DMS114 treated with DMSO at 0.1 percent for 48 hours (cell line): ENCODE measurements around the gene MPDU1.
"Not testable (repeated sequence)": the region's sequence is repeated elsewhere in the genome, so short reads cannot be mapped to it uniquely, and the experiment has no call there.

Source experiments
- DNase-seq: peaks from one replicate; lab custom pipeline; 2025; ENCODE audit not compliant: unreplicated experiment; lab: John Stamatoyannopoulos, UW

Gene MPDU1

DNA sequence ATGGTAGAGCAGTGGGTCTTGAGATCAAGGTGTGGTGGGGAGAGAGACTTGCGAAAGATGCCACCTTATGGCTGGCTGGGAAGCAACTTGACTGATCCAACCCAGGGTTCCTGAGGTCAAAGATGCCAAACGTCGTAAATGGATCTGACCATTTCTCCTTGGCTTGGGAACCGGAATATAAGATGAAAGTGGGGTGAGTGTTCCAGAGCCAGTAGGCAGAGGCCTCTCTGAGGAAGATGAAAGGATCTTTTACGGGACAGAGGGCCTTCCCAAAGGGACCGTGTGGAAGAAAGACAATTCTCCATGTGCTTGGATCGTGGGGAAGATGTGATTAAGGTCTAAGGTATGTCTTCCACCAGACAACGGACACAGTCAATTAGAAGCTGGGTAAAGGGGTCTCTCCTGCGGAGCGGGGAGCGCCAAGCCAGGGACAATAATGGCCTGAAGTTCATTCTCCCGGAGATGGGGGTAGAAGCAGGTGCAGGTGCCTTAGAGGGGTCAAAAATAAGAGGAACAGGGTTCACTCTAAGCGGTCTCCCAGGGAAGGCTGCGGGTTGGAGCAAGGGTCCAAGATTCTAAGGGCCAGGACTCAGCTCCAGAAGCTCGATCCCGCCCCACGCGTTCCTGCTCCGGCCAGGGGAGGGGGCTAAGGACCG, 30.2 kb downstream of the MPDU1 start:
- DNase-seq = no peak

DNA sequence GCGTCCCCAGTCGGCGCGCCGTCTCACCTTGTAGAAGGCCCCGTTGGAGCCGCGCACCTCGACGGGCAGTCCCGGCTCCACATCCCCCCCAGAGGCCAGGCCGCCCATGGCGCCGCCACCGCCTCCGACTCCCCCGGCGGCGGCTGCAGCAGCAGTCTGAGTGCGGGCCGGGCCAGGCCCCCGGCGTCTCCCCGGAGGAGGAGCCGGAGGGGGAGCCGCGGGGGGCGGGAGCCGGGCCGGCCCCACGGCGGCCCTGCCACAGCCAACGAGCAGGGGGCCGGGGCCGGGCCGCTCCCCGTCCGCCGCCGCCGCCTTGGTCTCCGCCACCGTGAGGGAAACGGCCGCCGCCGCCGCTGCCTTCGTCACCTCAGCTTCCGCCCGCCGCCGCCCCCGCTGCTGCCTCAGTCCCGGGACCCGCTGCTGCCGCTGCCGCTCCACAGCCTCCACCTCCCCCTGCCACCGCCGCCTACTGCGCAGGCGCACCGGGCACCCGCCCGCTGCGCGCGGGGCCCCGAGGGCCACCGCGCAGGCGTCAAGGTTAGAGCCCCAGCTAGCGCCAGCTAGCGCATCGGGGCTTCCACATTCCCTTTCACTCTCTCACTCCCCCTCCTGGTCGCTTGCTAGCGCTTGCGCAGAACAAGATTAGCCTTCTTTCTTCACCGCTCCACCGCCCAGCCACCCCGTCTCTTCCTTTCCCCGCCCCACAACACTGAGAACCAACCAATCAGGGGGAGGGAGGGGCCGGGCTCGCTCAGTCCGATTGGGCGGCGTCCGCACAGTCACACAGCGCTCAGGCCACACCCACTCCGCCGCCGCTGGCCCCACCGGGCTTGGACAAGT, 31.0 kb downstream of the MPDU1 start, which contains the start of gene FXR2:
FXR2 (minus strand) TSS at position 473 of the 840 bp plus-strand sequence; CDS start at position 108, 365 bp downstream.
- peak; percentile 99 for DNase-seq

DNA sequence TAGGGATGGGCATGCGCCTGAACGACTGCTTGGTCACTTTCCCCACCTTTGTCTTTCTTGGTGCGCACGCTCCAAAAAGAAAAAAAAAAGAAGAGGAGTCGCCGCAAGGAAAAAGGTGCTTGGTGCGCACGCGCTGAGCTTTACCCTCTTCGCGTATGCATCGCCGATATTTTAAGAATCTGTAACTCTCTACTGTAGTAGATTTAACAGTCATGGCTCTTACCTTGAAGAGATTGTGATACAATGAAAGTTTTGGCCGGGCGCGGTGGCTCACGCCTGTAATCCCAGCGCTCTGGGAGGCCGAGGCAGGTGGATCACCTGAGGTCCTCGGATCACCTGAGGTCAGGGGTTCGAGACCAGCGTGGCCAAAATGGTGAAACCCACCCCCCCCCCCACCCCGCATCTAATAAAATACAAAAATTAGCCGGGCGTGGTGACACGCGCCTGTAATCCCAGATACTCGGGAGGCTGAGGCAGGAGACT, 31.7 kb downstream of the MPDU1 start:
- DNase-seq = no peak

DNA sequence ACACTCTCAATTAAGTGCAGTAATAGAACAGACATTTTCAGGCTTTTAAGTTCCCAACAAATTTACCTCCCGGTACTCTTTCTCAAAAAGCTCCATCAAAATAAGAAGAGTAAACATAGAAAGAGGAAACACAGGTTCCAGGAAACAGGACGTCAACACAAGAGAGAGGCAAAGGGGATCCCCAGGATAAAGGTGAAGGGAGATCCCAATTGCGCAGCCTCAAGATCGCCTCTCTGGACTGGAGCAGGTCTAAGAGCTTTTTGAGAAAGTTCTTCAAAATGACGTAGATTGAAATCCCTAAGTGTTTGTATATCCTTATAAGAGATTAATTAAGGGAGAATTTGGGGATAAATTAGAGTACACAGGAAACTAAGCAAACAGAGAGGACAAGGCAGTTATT, 35.0 kb downstream of the MPDU1 start:
- DNase-seq = no peak

DNA sequence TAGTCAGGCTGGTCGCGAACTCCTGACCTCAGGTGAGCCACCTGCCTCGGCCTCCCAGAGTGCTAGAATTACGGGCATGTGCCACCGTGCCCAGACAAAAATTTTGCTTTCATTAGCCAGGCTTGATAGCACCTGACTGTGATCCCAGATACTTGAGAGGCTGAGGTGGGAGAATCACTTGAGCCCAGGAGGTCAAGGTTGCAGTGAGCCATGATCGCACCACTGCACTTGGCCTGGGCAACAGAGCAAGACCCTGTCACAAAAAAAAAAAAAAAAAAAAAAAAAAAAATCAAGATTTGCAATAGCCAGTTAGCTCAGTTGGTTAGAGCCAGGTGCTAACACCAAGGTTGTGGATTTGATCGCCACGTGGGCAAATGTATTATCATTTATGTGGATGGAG, 37.2 kb downstream of the MPDU1 start:
- DNase-seq = no peak

DNA sequence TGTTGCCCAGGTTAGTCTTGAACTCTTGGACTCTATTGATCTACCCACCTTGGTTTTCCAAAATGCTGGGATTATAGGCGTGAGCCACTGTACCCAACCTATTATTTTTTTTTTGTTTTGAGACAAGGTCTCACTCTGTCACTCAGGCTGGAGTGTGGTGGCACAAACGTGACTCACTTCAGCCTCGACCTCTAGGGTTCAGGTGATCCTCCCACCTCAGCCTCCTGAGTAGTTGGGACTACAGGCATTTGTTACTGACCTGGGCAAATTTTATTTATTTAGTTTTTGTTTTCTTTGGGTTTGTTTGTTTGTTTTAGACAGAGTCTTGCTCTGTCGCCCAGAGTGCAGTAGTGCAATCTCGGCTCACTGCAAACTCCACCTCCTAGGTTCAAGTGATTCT, 40.0 kb downstream of the MPDU1 start:
- no peak for DNase-seq

DNA sequence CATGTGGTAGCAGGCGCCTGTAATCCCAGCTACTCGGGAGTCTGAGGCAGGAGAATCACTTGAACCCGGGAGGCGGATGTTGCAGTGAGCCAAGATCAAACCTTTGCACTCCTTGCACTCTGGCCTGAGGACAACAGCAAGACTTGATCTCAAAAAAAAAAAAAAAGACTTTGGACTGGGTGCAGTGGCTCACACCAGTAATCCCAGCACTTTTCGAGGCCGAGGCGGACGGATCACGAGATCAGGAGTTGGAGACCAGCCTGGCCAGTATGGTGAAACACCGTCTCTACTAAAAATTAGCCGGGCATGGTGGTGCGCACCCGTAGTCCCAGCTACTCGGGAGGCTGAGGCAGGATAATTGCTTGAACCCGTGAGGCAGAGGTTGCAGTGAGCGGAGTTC, 42.1 kb downstream of the MPDU1 start:
- DNase-seq = not testable (repeated sequence)

DNA sequence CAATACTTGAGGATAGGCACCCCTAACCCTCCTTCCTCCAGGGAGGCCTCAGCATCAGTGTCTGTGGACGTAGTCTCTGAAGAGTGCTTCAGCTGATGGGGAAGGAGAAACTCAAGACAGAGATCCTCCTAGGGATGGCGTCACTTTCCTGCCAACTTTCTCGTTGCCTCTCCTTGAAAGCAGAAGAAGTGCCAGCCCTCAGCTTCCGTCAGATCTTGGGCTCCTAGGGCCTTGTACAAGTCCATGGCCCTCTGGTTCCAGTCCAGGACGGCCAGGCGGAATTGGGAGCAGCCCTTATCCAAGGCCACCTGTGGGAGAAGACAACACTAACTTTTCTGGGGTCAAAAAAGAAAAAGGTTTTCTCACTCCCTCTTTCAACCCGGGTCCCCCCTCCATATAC, 42.7 kb downstream of the MPDU1 start:
- DNase-seq = no peak

DNA sequence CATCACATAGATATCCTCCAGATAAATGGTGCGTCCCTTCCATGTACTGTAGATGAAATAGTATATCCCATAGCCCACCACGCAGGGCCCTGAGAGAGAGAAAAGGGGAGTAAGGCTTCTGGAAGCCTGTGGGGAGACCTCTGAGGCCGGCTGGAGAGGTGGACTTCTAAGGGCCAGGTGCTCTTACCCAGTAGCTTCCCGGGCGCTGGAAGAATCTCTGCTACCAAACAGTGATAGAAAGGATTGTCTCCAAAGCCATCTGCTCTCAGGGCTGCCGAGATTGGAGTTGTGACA, 43.3 kb downstream of the MPDU1 start:
- DNase-seq = no peak

DNA sequence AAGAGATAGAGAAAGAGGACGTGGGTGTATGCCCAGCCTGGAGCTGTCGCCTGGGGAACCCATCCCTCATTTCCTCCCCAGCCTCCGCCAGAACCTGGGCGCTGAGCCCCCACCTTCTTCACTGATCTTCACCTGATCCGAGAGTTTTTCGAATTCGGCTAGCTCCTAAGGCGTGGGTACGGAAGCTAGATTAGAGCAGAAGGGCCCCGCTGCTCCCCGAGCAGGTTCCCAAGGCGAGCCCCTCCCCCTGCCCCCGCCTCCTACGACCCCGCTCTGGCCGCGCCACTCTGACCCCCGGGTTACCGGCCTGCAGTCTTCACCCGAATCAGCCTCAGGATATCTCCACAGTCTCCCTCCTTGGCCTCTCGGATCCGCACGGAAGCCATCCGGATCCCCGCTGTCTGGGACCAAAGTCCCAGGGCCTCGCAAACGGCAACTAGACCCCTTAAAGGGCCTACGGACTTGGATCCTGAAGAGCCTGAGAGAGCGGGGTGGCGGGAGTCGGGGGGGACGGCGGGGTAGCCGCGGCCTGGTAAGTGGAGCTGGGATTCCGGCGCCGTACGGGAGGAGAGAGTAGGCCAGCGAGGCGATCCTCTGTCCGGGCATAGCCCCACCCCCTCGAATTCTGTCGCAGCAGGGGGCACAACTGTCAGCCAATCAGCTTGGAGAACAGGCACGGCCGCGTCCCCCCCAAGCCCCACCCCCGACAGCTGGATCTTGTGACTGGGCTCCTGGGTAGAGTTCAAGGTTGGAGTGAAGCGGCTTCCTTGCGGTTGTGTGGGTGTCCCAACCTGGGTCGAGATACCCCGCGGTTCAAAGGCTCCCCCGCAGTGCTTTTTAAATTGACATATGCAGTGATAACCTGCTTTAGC, 43.8 kb downstream of the MPDU1 start, which contains the start of gene SAT2:
SAT2 (minus strand) TSS at position 572 of the 872 bp plus-strand sequence; CDS start at position 386, 186 bp downstream.
- peak; percentile 77 for DNase-seq

DNA sequence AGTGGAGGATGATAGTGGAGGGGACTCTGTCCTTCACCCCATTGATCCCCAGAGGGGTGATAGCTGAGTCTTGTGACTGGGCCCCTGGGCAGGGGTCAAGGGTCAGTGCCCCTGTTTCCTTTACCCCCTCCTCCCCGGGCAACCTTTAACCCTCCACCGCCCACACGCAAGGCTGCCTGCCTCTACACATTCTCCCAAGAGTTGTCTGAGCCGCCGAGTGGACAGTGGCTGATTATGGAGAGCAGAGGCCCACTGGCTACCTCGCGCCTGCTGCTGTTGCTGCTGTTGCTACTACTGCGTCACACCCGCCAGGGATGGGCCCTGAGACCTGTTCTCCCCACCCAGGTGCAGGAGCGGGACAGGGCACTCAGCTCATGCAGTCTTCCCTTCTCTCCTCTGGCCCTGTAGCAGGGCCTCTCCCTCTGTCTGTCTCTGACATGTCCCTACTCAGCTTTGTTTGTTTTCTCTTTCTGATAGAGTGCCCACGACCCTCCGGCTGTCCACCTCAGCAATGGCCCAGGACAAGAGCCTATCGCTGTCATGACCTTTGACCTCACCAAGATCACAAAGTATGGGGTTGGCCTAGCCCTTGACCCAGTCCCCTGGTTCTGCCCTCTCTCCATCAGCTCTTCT, 46.4 kb downstream of the MPDU1 start, which contains the start of gene SHBG:
SHBG (plus strand) TSS at position 197 of the 633 bp plus-strand sequence; CDS start at position 235, 38 bp downstream.
- DNase-seq = no peak

DNA sequence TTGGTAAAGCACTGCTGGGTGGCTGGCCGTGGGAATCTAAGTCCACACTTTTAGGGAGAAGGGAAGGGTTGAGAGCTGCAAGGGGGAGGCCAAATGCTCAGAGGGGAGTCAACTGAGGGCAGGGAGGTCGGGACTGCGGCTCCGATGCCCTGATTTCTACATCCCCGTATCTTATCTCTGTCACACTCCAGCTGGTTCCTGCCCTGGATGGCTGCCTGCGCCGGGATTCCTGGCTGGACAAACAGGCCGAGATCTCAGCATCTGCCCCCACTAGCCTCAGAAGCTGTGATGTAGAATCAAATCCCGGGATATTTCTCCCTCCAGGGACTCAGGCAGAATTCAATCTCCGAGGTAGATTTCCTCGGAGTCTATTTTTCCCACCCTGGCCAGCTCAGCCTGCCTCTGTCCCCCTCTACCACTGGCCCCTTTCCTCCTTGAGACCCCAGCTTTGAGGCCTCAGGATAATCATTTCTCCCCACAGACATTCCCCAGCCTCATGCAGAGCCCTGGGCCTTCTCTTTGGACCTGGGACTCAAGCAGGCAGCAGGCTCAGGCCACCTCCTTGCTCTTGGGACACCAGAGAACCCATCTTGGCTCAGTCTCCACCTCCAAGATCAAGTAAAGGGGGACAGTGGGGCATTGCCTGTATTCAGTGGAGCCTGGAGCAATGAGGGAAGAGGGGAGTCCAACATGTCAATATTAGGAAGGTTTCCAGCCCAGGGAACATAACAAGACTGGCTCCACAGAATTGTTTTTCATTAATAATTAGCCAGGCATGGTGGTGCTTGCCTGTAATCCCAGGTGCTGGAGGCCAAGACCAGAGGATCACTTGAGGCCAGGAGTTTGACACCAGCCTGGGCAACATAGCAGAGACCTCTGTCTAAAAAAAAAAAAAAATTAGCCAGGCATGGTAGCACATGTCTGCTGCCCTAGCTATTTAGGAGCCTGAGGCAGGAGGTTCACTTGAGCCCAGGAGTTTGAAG, 48.0 kb downstream of the MPDU1 start:
- no peak for DNase-seq

DNA sequence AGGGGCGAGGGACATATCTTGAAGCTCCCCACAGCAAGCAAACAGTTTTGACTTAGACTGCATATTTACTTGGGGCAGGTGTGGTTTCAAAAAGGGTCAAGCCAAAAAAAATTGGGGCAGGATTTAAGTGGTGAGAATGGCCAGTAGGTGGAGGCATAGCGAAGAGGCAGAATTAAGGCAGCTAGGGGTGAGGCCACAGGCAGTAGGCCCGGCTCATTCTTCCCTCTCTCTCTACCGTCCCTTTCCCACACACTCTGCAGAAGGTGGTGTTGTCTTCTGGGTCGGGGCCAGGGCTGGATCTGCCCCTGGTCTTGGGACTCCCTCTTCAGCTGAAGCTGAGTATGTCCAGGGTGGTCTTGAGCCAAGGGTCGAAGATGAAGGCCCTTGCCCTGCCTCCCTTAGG, 48.8 kb downstream of the MPDU1 start:
- DNase-seq = peak; percentile 45

DNA sequence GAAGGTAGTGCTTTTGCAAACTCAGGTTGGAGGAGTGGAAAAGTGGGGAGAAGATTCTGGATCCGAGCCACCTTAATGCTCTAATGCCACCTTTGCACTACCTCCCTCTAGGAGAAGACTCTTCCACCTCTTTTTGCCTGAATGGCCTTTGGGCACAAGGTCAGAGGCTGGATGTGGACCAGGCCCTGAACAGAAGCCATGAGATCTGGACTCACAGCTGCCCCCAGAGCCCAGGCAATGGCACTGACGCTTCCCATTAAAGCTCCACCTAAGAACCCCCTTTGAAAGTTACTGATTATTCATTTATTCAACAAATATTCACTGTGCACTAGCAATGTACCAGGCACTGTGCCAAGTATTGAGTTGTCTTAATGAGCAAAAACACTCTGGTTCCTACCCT, 49.4 kb downstream of the MPDU1 start:
- DNase-seq = no peak

DNA sequence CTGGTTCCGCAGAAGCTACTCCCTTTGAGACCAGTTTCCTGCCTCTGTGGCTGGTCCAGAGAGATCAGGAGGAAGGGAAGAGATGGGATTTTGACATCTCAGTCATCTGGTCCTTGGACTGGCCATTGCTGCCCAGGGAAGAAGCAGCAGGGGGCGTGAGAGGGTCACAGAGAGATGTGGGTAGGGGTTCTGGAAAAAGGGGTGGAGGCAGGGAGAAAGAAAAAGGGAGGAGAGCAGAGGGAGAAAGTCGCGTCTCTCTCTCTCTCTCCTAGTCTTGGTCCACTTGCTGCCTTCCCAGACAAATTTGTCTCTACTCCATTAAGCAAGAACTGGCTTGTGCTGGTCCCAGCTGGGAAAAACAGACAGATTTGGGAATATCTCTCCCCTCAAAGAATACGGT, 50.7 kb downstream of the MPDU1 start:
- peak; percentile 35 for DNase-seq

DNA sequence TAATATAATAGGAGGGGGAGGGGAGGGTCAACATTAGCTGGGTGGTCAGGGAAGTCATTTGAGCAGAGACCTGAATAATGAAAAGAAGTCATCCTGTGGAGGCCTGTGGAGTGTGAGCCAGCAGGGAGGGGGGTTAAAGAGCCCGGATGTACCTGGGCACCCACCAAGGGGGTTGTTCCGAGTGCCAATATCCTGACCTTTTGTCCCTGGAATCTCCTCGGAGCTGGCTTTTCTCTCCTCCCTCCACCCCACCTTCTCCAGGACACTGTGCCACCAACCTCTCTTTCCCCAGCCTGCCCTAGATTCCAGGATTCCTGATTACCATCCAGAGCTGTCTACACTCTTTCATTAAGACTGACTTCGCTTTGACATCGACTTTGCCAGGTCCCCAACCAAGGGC, 52.5 kb downstream of the MPDU1 start:
- no peak for DNase-seq
